HG03025 (cell line): Measurements from ENCODE around the gene MCU.
"Not testable (repeated sequence)": the region's sequence is repeated elsewhere in the genome, so short reads cannot be mapped to it uniquely, and the experiment has no call there.

ENCODE experiments used
- ATAC-seq: cut with Tn5 transposase; IDR thresholded peaks from one replicate; pipeline ENCODE4 v1.9.1; 2021; ENCODE audit warnings: mild to moderate bottlenecking, moderate library complexity; ENCODE audit not compliant: unreplicated experiment, low FRiP score

Gene MCU

DNA sequence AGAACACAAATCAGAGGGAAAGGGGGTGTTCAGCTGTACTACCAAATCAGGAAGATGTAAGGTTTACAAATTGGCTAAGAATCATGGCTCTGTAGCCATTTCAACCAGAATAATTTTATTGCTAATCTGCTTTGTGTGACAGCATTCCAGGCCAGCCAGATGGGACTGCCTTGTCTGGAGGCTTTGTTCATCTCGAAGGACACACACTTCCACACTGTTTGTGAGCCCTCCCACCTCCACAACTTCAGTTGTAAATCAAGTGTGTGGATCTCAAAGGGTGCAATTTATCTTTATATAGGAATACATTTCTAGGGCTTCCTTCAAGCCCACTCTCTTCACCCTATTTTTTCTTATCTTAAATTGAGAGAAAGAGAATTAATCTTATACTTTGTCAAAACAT, 194.7 kb downstream of the MCU start:
- no peak for ATAC-seq

- no peak for ATAC-seq
These were observed 195.1 kb downstream of the MCU start for GRCh38 chr10:72887043-72887442.

GRCh38 chr10:72888151-72888638, 196.3 kb downstream of the MCU start:
- ATAC-seq, result no peak

- no peak for ATAC-seq
These were observed 197.5 kb downstream of the MCU start for GRCh38 chr10:72889391-72889831.

- ATAC-seq, result no peak
These were observed 198.1 kb downstream of the MCU start for GRCh38 chr10:72890086-72890485.

- no peak for ATAC-seq
These were observed 201.3 kb downstream of the MCU start, which contains the start of gene OIT3 for GRCh38 chr10:72893136-72893798. OIT3 (plus strand) TSS chr10:72893739; CDS start chr10:72893799, 60 bp downstream.

DNA sequence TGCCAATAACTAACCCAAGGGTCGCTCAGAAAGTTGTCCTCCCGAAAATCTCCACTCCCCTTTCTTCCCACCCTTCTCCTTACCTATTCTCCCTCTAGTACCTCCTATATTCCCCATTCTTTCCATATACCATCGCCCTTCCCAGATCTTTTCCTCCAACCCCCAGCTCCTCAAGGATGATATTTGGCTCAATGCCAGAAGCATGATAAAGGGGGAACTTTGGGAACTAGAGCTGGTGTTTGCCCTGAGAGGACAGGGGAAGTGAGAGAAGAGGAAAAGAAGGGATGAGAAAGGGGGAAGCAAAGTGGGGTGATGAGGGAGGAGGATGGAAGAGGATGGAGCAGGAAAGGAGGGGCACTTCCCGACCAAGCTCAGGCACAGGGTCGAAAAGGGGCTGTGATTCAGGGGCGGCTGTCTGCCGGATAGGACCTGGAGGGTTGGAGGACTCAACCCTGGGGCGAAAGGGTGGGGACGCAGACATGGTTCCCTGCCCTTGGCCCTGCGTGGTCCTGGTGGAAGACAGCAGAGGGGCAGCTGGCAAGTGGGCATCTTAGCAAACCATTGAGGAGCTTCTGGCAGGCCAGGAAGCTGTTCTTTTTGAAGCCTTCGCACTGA, 203.4 kb downstream of the MCU start:
- ATAC-seq, result no peak

- ATAC-seq, result no peak
These were observed 206.7 kb downstream of the MCU start for GRCh38 chr10:72898616-72899015.

GRCh38 chr10:72899545-72899944, 207.6 kb downstream of the MCU start:
- ATAC-seq, result no peak

- not testable (repeated sequence) for ATAC-seq
These were observed 212.1 kb downstream of the MCU start for GRCh38 chr10:72903941-72904446.

DNA sequence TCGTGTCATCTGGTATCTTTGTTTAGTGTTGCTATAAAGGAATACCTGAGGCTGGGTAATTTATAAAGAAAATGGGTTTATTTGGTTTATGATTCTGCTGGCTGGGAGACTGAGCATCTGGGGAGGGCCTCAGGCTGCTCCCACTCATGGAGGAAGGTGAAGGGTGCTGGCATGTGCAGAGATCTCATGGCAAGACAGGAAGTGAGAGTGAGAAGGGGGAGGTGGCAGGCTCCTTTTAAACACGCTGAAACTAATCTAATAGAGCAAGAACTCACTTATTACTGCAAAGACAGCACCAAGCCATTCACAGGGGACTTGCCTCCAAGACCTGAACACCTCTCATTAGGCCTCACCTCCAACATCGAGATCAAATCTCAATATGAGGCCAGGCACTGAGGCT, 212.9 kb downstream of the MCU start:
- ATAC-seq, result no peak

GRCh38 chr10:72906446-72906845, 214.5 kb downstream of the MCU start:
- no peak for ATAC-seq

GRCh38 chr10:72910705-72911104, 218.8 kb downstream of the MCU start:
- no peak for ATAC-seq

DNA sequence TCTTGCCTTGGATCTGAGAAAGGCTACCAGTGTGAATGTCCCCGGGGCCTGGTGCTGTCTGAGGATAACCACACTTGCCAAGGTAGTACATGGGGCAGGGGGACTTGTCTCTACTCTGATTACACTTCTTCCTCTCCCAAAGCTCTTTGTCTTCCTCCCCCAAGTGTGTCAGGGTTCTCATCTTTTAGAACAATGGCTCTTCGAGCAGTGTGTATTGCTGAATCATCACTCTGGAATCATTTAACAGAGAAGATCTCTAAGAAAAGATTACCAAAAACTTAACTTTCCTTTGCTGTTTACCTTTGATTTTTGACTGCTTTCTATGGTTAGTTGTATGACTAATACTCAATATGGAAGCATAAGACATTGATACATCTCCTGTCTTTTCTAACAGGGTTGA, 219.8 kb downstream of the MCU start:
- ATAC-seq, result no peak

DNA sequence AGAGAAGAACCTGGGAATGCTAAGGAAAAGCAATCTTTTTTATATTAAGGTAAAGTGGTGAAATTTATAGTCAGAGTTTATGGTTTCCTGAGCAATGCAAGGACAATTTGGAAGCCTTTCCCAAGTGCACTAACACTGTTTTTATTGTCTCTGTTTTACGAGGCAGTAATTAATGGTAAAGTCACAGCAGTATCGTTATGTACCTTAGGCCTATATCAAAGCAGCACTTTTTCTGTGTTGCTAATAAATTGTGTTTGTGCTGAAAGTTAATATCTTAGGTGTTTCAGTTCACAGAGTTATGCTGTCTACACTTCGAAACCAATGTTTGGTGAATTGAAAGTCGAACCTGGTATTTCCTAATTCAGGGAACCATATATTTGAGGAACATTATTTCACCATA, 220.8 kb downstream of the MCU start:
- no peak for ATAC-seq

GRCh38 chr10:72913287-72913686, 221.3 kb downstream of the MCU start:
- no peak for ATAC-seq

DNA sequence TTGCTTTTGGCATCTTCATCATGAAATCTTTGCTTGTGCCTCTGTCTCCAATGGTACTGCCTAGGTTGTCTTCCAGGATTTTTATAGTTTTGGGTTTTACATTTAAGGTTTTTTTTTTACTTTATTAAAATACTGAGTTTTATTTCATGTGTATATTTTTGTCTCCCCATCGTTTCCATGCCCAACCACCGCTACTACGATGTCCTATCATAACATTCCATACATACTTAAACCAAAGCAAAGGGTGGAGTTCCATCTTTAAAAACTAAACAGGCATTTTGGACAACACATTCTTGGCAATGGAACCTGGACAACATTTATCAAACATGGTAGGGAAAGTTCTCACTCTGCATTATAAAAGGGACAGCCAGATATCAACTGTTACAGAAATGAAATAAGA, 225.3 kb downstream of the MCU start:
- not testable (repeated sequence) for ATAC-seq

GRCh38 chr10:72917803-72918332, 225.9 kb downstream of the MCU start:
- not testable (repeated sequence) for ATAC-seq

DNA sequence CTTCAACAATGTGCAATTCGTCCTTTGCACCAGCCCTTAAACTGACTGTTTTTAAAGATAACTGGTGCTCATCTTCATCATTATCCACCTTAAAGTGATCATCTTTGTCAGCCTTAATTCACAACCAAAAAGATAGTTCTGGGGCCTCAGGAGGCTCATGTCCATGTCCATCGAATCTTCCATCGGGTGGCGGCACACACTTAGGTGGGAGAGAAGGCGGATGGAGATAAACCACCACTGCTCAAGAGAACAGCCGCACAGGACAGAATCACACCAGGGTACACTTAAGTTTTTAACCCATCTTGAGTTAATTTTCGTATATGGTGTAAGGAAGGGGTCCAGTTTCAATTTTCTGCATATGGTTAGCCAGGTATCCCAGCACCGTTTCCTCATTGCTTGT, 226.4 kb downstream of the MCU start:
- ATAC-seq, result no peak

DNA sequence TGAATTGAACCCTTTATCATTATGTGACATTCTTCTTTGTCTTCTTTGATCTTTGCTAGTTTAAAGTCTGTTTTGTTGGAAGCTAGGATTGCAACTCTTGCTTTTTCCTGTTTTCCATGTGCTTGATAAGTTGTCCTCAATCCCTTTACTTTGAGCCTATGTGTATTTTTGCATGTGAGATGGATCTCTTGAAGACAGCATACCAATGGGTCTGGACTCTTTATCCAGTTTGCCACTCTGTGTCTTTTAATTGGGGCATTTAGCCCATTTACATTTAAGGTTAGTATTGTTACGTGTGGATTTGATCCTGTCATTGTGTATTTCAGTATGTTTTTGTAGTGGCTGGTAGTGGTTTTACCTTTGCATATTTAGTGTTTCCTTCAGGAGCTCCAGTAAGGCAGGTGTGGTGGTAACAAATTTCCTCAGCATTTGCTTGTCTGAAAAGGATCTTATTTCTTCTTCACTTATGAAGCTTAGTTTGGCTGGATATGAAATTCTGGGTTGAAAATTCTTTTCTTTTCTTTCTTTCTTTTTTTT, 229.3 kb downstream of the MCU start:
- not testable (repeated sequence) for ATAC-seq

- ATAC-seq, result no peak
These were observed 232.4 kb downstream of the MCU start for GRCh38 chr10:72924351-72924750.
